Limb (tissue), 2 donors: Measurements from ENCODE around the gene FBLN2.
"Not testable (repeated sequence)": the region's sequence is repeated elsewhere in the genome, so short reads cannot be mapped to it uniquely, and the experiment has no call there.

ENCODE experiments used
- DNase-seq, 2 donors: peaks; one replicate each; pipeline ENCODE4 v3.0.0-alpha.2; 2016; ENCODE audit errors: extremely low spot score in 2 of 2

FBLN2 gene

DNA sequence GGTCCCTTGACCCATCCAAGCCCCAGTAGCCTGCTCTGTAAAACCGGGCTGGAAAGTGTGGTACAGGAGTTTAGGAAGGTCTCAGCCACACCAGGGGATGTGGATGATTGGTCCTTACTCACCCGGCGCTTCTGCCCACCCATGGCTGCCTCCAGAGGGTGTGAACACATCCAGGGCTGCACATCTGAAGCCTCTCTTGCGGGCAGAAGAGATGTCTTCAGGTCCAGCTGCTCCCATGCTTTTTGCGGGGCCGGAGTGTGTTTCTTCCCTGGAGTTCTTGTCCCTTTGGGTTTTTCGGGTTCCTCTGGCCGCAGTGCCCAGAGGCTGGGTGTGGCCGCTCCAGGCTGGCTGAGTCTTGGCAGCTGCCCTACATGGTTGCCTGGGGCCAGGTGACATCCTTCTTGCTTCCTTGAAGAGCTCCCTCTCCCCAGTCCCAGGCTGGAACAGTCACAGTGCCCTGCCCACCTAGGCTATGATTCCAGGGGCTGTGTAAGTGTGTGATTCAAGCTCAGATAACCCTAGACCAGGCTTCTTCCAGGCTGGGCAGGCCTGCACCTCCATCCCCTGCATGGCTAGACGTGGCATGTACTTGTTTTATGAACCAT lies 34.9 kb upstream of the FBLN2 start:
- no peak for DNase-seq

DNA sequence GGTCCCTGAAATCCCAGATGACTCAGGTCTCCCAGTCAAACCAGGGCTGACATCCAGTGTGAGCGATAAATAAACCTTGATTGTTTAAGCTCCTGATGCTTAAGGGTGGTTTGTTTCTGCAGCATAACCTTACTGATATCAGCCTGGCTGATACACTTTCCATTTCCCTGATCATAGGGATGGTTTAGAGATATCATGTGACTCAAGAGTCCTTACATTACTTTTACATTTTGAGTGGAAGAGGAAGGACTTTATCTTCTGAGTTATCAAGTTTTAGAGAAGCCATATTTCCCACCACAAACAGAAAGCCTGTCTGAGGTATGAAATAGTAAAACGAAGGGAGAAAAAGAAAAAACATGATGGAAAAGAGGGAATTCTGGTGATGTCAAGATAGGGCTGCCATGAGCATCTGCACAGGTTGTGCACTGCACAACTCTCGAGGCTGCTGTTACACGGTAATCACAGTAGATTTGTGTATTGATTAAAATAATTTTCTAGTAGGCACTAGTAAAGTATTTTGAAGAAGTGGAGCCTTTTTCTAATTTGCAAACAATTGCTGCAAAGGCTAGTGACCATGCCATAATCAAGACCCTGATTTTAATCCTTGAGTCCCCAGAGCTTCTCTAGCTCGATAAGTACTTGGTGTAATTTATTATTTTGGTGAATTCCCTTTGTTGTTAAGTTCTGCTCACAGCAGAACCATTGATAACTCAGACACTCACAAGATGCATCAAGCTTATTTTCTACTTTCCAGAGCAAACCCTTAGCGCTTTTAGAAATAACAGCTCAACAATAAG lies 34.1 kb upstream of the FBLN2 start:
- DNase-seq, result no peak

DNA sequence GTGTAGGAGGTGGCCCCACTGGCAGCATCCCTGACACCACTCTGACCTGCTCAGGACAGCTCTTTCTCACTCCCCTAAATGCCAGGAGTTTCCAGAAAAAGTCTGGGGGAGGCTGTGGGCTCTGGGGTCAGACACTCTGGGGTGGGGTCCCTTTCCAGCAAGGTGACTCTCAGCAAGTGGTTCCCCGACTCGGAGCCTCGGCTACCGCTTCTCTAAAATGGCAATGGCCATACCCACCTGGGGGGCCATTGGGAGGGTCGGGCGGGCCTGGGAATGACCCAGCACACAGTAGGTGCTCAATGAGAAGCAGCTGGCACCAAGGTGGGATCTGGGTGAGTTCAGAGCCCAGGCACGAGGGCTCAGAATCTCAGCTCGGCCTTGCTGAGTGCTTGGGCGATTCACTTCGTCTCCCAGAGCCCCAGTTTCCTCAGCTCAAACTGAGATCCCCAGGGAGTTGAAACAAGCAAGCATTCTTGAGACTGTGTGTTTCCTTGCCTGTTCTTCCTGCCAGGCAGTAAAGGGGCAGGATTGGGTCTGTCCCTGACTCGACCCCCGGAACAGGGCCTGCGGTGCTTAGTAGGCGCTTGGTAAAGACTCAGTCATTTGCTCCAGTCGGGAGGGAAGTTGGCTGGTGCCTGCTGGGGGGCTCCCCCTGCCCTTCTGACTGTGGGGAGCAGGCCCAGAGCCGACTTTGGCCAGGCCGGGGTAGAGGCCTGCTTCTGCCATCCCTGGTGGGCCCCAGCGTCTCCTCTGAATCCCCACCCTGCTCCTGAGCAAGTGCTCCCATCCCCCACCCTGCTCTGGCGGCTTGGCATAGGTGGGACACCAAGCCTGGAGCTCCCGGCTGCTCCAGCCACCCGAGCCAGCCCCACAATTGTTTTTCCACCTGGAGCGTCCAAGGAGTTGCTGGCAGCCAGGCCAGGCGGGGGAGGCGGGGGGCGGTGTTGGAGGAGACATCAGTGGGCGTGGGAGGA lies 32.9 kb upstream of the FBLN2 start:
- peak in 1 of 2 donors; percentile 65 for DNase-seq

DNA sequence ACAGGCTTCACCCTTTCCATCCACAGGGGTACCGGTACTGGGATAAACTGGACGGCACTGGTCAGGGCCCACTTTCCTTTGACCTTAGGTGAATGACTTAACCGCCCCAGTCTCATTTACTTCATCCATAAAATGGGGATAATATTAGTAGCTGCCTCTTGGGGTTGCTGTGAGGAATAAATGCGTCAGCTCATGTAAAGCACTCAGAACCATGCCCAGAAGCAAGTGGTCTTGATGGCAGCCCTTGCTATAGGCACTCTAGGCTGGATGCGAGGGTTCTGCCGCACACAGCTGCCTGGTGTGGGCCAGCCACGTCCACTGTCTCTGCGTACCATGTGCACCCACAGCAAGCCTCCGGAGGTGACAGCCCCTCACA lies 32.2 kb upstream of the FBLN2 start:
- no peak for DNase-seq

DNA sequence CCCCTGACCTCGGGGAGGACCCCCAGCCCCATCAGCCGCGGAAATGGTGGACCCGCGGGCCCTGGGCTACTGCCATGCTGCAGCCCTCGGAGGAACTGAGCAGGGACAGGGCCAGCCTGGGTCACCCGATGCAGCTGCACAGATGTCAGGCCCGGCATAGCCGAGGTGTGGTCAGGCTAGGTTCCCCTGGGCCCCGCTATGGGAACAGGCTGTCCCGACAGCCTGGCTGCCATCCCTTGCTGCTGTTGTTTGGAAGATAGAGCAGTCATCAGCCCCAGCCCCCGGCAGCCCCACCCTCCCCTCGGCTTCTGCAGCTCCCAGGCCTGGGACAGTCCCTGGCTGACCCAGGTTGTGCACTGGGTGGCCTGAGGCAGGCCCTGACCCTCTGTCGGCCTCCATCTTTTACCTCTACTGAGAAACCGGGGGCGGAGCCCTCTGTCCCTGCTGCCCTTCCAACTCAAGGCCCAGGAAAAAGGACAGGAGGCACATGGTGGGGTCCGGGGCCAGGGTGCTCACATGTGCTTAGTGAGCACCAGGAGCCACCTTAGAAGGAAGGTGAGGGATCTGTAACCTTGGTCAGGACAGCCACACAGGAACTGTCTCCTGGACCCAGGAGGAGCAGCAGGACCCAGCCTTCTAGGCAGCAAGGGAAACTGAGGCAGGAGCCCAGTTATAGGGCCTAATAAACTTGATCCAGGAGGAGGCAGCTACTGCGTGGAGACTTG lies 31.5 kb upstream of the FBLN2 start:
- no peak for DNase-seq

DNA sequence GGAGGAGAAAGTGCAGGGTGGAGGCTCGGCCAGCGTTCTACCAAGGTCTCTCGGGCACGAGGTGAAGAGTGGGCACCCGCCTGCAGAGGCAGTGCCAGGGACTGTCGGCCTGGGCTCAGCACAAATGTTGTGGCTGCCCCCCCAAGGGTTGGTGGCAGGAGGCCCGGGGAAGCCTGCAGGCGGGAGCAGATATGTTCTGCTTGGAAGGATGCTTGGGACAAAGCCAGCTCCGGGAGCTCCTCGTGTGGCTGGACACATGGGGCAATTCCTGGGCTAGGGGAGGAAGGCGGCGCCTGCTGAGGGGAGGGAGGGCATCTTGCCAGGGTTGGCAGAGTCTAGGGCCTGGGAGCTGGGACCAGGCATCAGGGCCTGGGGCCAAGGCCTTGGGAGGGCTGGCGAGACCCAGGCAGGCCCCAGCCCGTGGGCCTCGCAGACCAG lies 30.4 kb upstream of the FBLN2 start:
- peak; percentile 55 to 69 for DNase-seq

DNA sequence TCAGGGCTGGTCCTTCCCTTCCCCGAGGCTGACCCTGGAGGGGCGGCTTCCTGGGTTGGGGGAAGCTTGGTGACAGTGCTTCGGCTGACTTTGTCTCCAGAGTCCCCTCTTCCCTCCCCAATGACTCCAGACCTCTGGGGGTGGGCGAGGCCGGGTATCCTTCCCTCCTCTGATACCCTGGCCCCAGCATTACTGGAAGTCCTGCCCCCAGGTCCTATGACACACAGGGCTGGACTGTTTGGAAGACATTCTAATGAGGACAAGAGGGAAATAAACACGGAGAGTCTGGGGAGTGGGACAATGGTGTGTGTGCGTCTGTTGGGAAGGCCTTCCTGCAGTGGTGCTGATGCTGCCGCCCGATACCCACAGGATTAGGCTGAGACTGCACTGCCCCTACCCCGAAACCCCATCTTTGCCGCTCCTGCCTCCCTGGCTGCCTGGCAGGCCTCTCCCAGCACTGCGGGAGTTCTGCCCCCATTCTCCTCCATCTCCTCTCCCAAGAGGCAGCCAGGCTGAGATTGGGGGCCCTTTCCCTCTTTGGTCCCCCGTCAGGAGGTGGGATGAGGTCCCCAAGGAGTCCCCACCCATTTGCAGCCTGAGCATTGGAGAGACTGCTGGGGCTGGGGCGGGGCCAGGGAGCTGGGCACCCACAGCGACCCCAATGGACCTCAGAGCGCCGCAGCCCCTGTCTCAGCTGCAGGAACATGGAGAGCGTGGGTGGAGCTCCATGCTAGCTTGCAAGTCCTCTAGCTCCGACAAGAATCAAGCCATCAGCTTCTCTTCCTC lies 29.7 kb upstream of the FBLN2 start:
- DNase-seq, result no peak

DNA sequence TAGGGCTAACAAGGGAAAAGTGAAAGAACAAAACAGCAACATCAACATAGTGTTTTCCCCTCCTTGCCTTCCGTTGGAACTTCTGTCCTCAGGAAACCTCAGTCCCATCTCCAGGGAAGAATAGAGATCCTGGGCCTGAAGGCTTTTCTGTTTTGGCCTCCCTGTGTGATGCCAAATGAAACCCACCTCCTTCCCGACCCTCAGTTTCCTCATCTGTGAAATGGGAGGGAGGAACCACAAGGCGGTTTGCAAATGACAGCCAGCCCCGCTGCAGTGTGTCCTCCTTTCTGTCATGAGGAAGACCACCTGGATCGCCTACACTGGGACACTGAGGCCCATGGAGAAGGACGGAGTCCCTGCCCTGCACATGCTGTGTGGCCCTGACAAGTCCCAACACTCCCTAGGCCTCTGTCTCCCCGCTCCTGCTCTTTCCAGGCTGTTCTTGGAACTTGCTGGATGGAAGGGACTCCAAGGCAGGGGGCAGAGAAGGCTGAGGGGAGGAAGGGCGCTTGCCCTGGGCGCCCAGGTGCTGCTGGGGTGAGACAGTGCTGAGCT lies 28.5 kb upstream of the FBLN2 start:
- DNase-seq, result no peak

DNA sequence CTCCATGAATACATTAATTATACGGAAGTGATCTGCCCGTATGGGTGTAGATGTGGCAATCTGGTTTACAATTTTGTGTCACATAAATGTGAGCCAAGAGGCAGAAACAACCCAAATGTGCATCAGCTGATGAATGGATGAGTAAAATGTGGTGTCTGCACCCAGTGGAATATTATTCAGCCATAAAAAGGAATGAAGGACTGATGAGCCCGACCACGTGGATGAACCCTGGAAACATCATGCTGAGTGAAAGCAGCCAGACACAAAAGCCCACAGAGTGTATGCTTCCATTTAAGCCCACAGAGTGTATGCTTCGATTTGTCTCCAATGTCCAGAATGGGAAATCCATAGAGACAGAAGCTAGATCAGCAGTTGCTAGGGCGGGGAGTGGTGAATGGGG lies 27.6 kb upstream of the FBLN2 start:
- no peak for DNase-seq

DNA sequence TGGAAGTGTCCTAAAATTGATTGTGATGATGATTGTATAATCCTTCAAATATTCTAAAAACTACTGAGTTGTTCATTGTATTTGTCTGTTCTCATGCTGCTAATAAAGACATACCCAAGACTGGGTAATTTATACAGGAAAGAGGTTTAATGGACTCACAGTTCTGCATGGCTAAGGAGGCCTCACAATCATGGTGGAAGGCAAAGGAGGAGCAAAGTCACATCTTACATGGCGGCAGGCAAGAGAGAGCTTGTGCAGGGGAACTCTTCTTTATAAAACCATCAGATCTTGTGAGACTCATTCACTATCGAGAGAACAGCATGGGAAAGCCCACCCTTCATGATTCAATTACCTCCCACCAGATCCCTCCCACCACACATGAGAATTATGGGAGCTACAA lies 27.2 kb upstream of the FBLN2 start:
- not testable (repeated sequence) for DNase-seq

DNA sequence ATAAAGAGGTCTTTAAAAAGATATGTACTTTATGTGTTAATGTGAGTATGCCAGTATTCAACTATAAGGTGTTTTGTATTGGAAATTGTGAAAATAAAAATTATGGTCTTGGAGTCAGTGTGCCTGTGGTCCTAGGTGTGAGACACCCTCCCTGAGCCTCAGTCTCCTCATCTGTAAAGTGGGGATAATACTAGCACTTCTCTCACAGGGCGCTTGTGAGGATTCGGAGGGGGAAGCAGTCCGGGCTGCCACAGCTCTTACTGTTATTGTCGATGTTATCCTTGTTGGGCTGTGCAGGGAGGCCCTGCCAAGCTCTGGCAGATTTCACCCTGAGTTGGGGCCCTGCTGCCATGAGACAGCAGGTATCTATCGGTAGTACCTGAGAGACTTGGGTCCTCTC lies 26.7 kb upstream of the FBLN2 start:
- no peak for DNase-seq

DNA sequence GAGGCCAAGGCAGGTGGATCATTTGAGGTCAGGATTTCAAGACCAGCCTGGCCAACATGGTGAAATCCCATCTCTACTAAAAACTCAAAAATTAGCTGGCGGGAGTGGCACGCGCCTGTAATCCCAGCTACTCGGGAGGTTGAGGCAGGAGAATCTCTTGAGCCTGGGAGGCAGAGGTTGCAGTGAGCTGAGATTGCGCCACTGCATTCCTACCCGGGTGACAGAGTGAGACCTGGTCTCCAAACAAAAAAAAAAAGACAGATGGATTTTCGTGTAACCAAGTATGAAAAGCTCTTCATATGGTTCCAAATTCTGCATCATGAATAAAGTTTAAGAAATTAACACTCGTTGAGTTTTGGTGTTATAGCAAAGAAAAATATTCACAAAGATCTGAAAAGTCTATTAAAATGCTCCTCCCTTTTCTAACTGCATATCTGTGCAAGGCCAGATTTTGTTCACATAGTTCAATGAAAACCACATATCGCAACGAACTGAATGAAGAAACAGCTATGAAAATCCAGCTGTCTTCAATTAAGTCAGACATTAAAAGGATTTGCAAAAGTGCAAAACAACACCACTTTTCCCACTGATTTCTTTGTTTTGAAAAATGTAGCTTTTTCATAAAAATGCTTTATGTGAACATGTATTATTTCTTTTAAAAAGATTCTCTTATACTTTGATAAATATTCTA lies 23.8 kb upstream of the FBLN2 start:
- DNase-seq, result no peak

DNA sequence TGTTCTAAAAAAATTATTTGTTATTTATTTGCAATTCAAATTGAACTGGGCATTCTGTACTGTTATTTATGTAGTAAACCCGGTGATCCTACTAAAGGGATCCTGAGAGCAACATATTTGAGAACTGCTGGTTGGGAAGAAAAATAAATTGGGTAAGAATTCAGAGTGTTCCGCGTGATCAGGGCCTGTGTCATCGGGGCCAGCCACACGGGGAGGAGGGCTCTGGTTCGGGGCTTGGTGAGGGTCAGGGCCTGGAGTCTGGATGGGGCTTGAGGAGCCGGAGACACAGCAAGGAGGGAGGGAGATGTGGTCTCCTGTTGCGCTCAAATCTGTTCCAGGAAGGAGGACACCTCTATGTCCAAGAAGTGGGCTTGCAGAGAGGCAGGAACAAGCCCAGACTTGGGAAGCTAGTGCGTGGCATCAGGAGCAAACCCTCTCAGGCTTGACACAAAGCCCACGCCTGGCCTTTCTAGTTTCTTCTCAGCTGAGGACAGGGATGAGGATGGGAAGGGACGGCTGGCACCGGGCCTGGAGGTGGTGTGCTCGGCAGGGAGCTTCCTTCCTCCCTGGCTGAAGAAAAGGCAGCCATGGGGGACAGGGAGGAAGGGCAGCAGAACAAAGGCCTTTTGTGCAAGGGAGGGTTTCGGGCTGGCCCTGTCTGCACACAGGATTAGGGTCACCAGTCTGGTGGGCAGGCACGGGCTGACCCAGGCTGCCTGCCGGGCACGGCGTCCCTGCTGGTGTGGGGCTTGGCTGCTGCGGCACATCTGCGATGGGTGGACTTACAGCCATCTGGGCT lies 22.9 kb upstream of the FBLN2 start:
- no peak for DNase-seq

DNA sequence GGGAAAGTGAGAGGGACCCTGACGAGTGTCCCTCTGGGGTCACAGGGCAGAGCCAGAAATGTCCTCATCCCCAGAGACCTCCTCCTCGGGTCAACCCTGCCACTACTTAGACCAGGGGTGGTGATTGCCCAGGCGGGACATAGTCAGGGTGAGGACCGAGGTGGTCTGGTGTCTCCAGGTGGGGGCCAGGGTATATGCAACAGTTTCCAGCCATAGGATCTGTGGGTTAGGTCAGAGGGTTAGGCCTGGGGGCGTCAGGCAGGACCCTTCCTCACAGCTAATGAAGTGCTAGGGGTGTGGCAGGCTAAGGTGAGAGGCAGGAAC lies 22.3 kb upstream of the FBLN2 start:
- no peak for DNase-seq

DNA sequence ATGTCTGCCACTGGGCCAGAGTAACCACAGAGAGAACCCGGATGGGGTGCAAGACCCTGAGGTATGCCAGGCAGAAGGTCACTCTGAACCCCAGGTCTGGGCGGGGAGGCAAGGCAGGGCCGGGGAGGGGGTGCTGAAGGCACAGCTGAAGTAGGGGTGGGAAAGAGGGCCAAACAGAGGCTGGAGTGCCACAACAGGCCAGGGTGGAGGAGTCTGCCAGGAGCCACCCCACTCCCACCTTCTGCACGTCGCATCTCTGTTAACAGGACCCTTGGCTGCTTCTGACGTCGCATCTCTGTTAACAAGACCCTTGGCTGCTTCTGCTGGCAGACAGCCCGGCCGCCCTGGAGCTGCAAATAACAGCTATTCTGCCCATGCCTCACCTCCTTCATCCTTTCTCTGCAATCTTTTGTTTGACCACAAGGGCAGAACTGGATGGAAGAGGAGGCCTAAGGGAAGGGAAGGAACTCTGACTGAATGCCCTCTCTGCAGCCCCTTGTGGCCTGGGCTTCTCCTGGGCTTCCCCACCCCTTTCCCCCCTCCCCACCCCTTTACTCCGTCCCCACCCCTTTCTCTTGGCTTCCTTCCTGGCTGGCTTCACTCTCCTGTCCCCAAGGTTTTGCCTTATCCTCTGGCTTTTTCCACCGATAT lies 20.6 kb upstream of the FBLN2 start:
- DNase-seq, result peak; percentile 44 to 62

DNA sequence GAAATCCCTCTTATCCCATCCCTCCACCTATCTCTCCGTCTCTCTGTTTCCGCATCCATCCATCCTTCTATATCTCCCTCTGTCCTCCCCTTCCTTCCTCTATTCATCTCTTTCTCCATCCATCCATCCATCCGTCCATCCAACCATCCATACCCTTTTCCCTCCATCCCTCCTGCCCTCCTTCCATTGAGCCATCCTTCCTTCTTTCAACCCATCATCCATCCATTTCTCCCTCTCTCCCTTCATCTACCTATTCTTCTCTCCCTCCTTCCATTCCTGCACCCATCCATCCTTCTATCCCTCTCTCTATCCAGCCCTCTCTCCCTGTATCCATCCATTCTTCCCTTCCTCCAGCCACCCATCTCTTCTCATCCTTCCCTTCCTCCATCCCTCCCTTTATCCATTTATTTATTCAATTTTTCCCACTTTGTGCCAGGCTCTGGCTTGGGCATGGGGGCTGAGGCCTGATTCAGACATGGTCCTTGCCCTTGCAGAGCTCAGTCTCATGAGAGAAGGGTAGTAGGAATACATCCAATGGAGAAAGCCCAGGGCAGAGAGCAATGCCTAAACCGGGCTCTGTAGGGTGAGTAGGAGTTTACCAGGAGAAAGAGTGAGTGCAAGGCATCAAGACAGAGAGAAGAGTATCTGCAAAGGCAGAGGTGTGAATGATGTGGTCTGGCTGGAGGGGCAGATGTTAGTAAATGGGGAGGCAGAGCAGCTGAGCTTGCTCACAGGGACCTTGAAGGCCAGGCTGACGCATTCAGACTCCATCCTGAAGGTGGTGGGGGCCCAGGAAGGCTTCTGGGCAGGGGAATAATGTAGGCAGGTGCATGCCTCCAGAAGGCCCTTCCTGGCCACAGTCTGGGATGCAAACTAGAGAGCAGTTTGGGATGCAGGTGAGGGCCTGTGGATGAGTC lies 19.5 kb upstream of the FBLN2 start:
- DNase-seq, result no peak

DNA sequence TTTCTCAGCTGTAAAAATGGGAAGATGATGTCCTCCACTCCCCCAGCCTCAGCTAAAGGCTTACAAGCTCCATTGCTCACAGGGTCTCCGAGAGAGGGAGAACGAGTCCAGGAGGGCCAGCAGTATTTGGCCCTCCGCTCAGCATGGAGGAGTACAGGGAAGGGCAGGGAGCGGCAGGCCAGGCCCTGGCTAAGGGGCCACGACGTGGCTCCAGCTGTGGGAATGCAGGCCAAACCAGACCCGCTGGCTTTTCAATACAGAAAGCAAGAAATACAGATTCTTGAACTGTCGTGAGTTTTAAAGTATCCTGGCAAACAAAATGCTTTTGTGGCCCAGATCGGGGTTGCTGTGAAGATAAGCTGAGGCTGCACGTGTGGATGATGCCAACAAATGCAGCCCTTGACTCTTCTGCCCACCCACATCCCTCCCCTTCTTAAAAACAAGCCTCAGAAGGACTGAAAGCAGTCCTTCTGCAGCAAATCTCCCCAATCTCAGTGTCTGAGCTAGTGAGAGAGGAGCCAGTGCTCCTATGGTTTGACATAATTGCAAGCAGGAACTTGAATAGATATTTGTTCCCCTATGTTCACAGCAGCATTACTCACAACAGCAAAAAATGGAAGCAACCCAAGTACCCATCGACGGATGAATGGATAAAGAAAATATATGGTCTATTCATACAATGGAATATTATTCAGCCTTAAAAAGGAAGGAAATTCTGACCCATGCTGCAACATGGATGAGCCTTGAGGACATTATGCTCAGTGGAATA lies 18.5 kb upstream of the FBLN2 start:
- DNase-seq, result no peak
